Upper lobe of right lung (tissue), 1 donor: ENCODE measurements around the gene RAN. TPM values are rescaled to one million over a fixed set of nuclear protein-coding genes. Genes with fewer than 3 reads are reported as not detected.

Source experiments
- ATAC-seq: fragments of 200-7000 bp; cut with Tn5 transposase; one replicate; pipeline ENCODE4 v1.9.1; 2020; ENCODE audit warnings: mild to moderate bottlenecking, moderate library complexity
- DNase-seq: peaks from one replicate; pipeline ENCODE4 v3.0.0-alpha.2; 2020
- H3K27ac ChIP-seq: fragments of 200-600 bp; one replicate; pipeline ENCODE4 v1.8.0; 2022
- H3K27me3 ChIP-seq: fragments of 200-600 bp; one replicate; pipeline ENCODE4 v1.8.0; 2022; ENCODE audit warnings: mild to moderate bottlenecking
- H3K36me3 ChIP-seq: fragments of 200-600 bp; one replicate; pipeline ENCODE4 v1.8.0; 2022
- H3K4me1 ChIP-seq: fragments of 200-600 bp; one replicate; pipeline ENCODE4 v1.8.0; 2022
- H3K4me3 ChIP-seq: fragments of 200-600 bp; one replicate; pipeline ENCODE4 v1.8.0; 2022; ENCODE audit warnings: mild to moderate bottlenecking
- H3K9me3 ChIP-seq: fragments of 200-600 bp; one replicate; pipeline ENCODE4 v1.8.0; 2022
- CTCF ChIP-seq: fragments of 200-600 bp; IDR thresholded peaks from one replicate; pipeline ENCODE4 v1.8.0; 2022; ENCODE audit warnings: antibody characterized with exemption
- intact Hi-C: fragments of 100-400 bp; cut with DNase I; formaldehyde crosslinking; loops from one replicate; pipeline ENCODE4 v1.11.0; 2022
- long read RNA-seq: library from polyadenylated mRNA; unstranded; transcript quantifications from one replicate; pipeline ENCODE4 v2.0.0, GENCODE V29; 2021
- total RNA-seq: library from RNA; stranded (reverse); fragmentation: NEBNext Ultra II Directional; extraction: Animal tissue kit (Norgen Biotek cat#: 25700); gene quantifications from one replicate; pipeline ENCODE4 v1.2.1, GENCODE V29; 2021
- donor health status: DM: no; HTN: yes; CAD: no; lungs with severe emphysema.

Gene RAN
- 310 TPM for total RNA-seq
- long read RNA-seq, transcript RAN-212 (7 exons, 2,661 nt) = major isoform, 281 of 305 reads
- long read RNA-seq, transcript RAN-203 (6 exons, 2,455 nt) = minor isoform, 7 of 305 reads
- long read RNA-seq, partial matches to known transcripts = 7 of 305 reads
- long read RNA-seq, other reads (novel, unspliced or antisense) = 7 of 305 reads

- ATAC-seq (peak; percentile 95), DNase-seq (peak; percentile 98)
- H3K27ac ChIP-seq = peak within 1 kb of the TSS; percentile 79
- no peak for TF ChIP-seq CTCF
- H3K4me1 ChIP-seq = peaks cover 14% of the 10 kb centered on the region
- H3K27me3 ChIP-seq = no peaks in the 10 kb centered on the region
- intact Hi-C loops = no loop called here
- H3K9me3 ChIP-seq = no peaks in the 10 kb centered on the region
- peaks cover 34% of the 10 kb centered on the region for H3K36me3 ChIP-seq
- peak within 1 kb of the TSS; percentile 75 for H3K4me3 ChIP-seq
Observed at GRCh38 chr12:130871286-130872178, at the start of gene RAN. TSS of gene RAN (plus strand) at chr12:130872066. CDS start at chr12:130872594, 528 bp downstream.

GRCh38 chr12:130825771-130826150 is 46.1 kb upstream of the RAN start:
- Histone ChIP-seq H3K4me3 (no peak overlapping the region), H3K27me3 (no peaks in the 10 kb centered on the region), H3K9me3 (no peaks in the 10 kb centered on the region), H3K27ac (peak overlapping the region; percentile 47), H3K36me3 (peaks cover 20% of the 10 kb centered on the region), H3K4me1 (peaks cover 31% of the 10 kb centered on the region)
- intact Hi-C loops = no loop called here
- TF ChIP-seq CTCF = no peak
- no peak for DNase-seq
- no peak for ATAC-seq

GRCh38 chr12:130826151-130826801 is 45.6 kb upstream of the RAN start:
- peak; percentile 84 for DNase-seq
- TF ChIP-seq CTCF = peak; percentile 86
- Histone ChIP-seq H3K27me3 (no peaks in the 10 kb centered on the region), H3K4me1 (peaks cover 31% of the 10 kb centered on the region), H3K9me3 (no peaks in the 10 kb centered on the region), H3K36me3 (peaks cover 15% of the 10 kb centered on the region), H3K4me3 (no peak overlapping the region), H3K27ac (peak overlapping the region; percentile 47)
- intact Hi-C loops = no loop called here
- ATAC-seq = peak; percentile 96

- TF ChIP-seq CTCF = no peak
- intact Hi-C loops = no loop called here
- ATAC-seq = peak; percentile 5
- Histone ChIP-seq H3K9me3 (no peaks in the 10 kb centered on the region), H3K27ac (peak overlapping the region; percentile 47), H3K4me1 (peaks cover 35% of the 10 kb centered on the region), H3K4me3 (no peak overlapping the region), H3K36me3 (peaks cover 10% of the 10 kb centered on the region), H3K27me3 (no peaks in the 10 kb centered on the region)
- DNase-seq = no peak
Observed at GRCh38 chr12:130827432-130827831, 44.4 kb upstream of the RAN start.

GRCh38 chr12:130828895-130829294 is 43.0 kb upstream of the RAN start:
- Histone ChIP-seq H3K27ac (no peak overlapping the region), H3K36me3 (no peaks in the 10 kb centered on the region), H3K9me3 (no peaks in the 10 kb centered on the region), H3K4me1 (peaks cover 40% of the 10 kb centered on the region), H3K4me3 (no peak overlapping the region), H3K27me3 (no peaks in the 10 kb centered on the region)
- DNase-seq (no peak), ATAC-seq (no peak)
- no peak for TF ChIP-seq CTCF
- intact Hi-C loops = no loop called here
